ENCODE results near the gene NPAS2. TPM values are rescaled to one million over a fixed set of nuclear protein-coding genes. Genes with fewer than 3 reads are reported as not detected.

The NPAS2 gene
- total and polyA plus RNA-seq, 5 experiments from 2014 or later = 2.0 to 9.0 (median 4.1) TPM

GRCh38 chr2:100852999-100853908, 33.3 kb downstream of the NPAS2 start:
- peaks cover 0 to 3% (median 2%) of the 10 kb centered on the region in 3 donors for H3K36me3 Mint-ChIP-seq
- peaks cover 0 to 8% (median 0%) of the 10 kb centered on the region in 4 donors for H3K4me1 Mint-ChIP-seq
- ATAC-seq (no peak), DNase-seq (no peak)
- H3K9me3 Mint-ChIP-seq = no peaks in the 10 kb centered on the region
- H3K4me3 Mint-ChIP-seq = no peak overlapping the region
- H3K27ac Mint-ChIP-seq = peak overlapping the region in 2 of 10 donors; percentile 69 to 79
- POLR2A ChIA-PET = no interaction called here
- H3K27me3 Mint-ChIP-seq = peaks cover 0 to 4% (median 0%) of the 10 kb centered on the region in 5 donors

- peak overlapping the region in 1 of 10 donors; percentile 69 for H3K27ac Mint-ChIP-seq
- H3K36me3 Mint-ChIP-seq = peaks cover 0 to 3% (median 2%) of the 10 kb centered on the region in 3 donors
- peaks cover 0 to 4% (median 0%) of the 10 kb centered on the region in 5 donors for H3K27me3 Mint-ChIP-seq
- H3K9me3 Mint-ChIP-seq = no peaks in the 10 kb centered on the region
- no peak overlapping the region for H3K4me3 Mint-ChIP-seq
- peaks cover 0 to 8% (median 0%) of the 10 kb centered on the region in 4 donors for H3K4me1 Mint-ChIP-seq
- ATAC-seq (no peak), DNase-seq (no peak)
- POLR2A ChIA-PET = no interaction called here
Measured at GRCh38 chr2:100853909-100854810, 34.2 kb downstream of the NPAS2 start.

GRCh38 chr2:100855084-100855483, 35.1 kb downstream of the NPAS2 start:
- Mint-ChIP-seq H3K4me3 (no peak overlapping the region), H3K36me3 (peaks cover 0 to 3% (median 2%) of the 10 kb centered on the region in 3 donors), H3K27ac (peak overlapping the region in 1 of 10 donors; percentile 27), H3K9me3 (no peaks in the 10 kb centered on the region), H3K27me3 (peaks cover 0 to 4% (median 0%) of the 10 kb centered on the region in 5 donors), H3K4me1 (peaks cover 0 to 9% (median 0%) of the 10 kb centered on the region in 4 donors)
- POLR2A ChIA-PET = no interaction called here
- ATAC-seq (no peak), DNase-seq (no peak)

- no peak overlapping the region for H3K27ac Mint-ChIP-seq
- peaks cover 0 to 3% (median 2%) of the 10 kb centered on the region in 3 donors for H3K36me3 Mint-ChIP-seq
- H3K27me3 Mint-ChIP-seq = peaks cover 0 to 2% (median 0%) of the 10 kb centered on the region in 5 donors
- no peak overlapping the region for H3K4me3 Mint-ChIP-seq
- POLR2A ChIA-PET = no interaction called here
- H3K9me3 Mint-ChIP-seq = no peaks in the 10 kb centered on the region
- H3K4me1 Mint-ChIP-seq = peaks cover 0 to 8% (median under 1%) of the 10 kb centered on the region in 4 donors
- no peak for ATAC-seq
- no peak for DNase-seq
Measured at GRCh38 chr2:100855606-100856005, 35.7 kb downstream of the NPAS2 start.

GRCh38 chr2:100856732-100857131, 36.8 kb downstream of the NPAS2 start:
- Mint-ChIP-seq H3K36me3 (peaks cover 0 to 3% (median 2%) of the 10 kb centered on the region in 3 donors), H3K9me3 (no peaks in the 10 kb centered on the region), H3K27me3 (peaks cover 0 to 2% (median 0%) of the 10 kb centered on the region in 5 donors), H3K4me3 (no peak overlapping the region), H3K4me1 (peaks cover 0 to 9% (median 7%) of the 10 kb centered on the region in 4 donors), H3K27ac (no peak overlapping the region)
- DNase-seq = no peak
- POLR2A ChIA-PET = no interaction called here
- no peak for ATAC-seq

- no peak for DNase-seq
- Mint-ChIP-seq H3K4me1 (peaks cover 2 to 11% (median 8%) of the 10 kb centered on the region in 4 donors), H3K4me3 (no peak overlapping the region), H3K27me3 (peaks cover 0 to 2% (median 0%) of the 10 kb centered on the region in 5 donors), H3K9me3 (no peaks in the 10 kb centered on the region), H3K27ac (no peak overlapping the region), H3K36me3 (peaks cover 0 to 3% (median 2%) of the 10 kb centered on the region in 3 donors)
- POLR2A ChIA-PET = no interaction called here
- ATAC-seq = no peak
Measured at GRCh38 chr2:100857341-100857740, 37.4 kb downstream of the NPAS2 start.

GRCh38 chr2:100857915-100858314, 38.0 kb downstream of the NPAS2 start:
- H3K27ac Mint-ChIP-seq = no peak overlapping the region
- ATAC-seq = no peak
- H3K9me3 Mint-ChIP-seq = no peaks in the 10 kb centered on the region
- no peak overlapping the region for H3K4me3 Mint-ChIP-seq
- H3K27me3 Mint-ChIP-seq = peaks cover 0 to 2% (median 0%) of the 10 kb centered on the region in 5 donors
- DNase-seq = no peak
- POLR2A ChIA-PET = no interaction called here
- peaks cover 0 to 3% (median 2%) of the 10 kb centered on the region in 3 donors for H3K36me3 Mint-ChIP-seq
- peaks cover 2 to 14% (median 8%) of the 10 kb centered on the region in 4 donors for H3K4me1 Mint-ChIP-seq

GRCh38 chr2:100859902-100860301, 40.0 kb downstream of the NPAS2 start:
- DNase-seq (no peak), ATAC-seq (no peak)
- POLR2A ChIA-PET = no interaction called here
- peaks cover 2 to 17% (median 10%) of the 10 kb centered on the region in 4 donors for H3K4me1 Mint-ChIP-seq
- no peak overlapping the region for H3K4me3 Mint-ChIP-seq
- peaks cover 0 to 3% (median 0%) of the 10 kb centered on the region in 3 donors for H3K36me3 Mint-ChIP-seq
- H3K27ac Mint-ChIP-seq = no peak overlapping the region
- peaks cover 0 to 3% (median 0%) of the 10 kb centered on the region in 5 donors for H3K27me3 Mint-ChIP-seq
- H3K9me3 Mint-ChIP-seq = peaks cover 0 to 2% (median 0%) of the 10 kb centered on the region in 9 donors

- POLR2A ChIA-PET = interaction anchor here (0.5 kb wide), 1 partner anchor 243 kb away, joined by 7 read pairs; no protein-coding TSS in a partner anchor
- Mint-ChIP-seq H3K27ac (peak overlapping the region in 3 of 10 donors; percentile 34 to 68 (median 41)), H3K9me3 (peaks cover 0 to 6% (median 1%) of the 10 kb centered on the region in 9 donors), H3K4me1 (peaks cover 2 to 17% (median 10%) of the 10 kb centered on the region in 4 donors), H3K36me3 (peaks cover 4 to 7% (median 5%) of the 10 kb centered on the region in 3 donors), H3K4me3 (no peak overlapping the region), H3K27me3 (peaks cover 0 to 3% (median 0%) of the 10 kb centered on the region in 5 donors)
- no peak for DNase-seq
- no peak for ATAC-seq
Measured at GRCh38 chr2:100861340-100861739, 41.4 kb downstream of the NPAS2 start.

GRCh38 chr2:100862081-100862480, 42.1 kb downstream of the NPAS2 start:
- peaks cover 10 to 15% (median 11%) of the 10 kb centered on the region in 3 donors for H3K36me3 Mint-ChIP-seq
- peaks cover 0 to 14% (median 7%) of the 10 kb centered on the region in 9 donors for H3K9me3 Mint-ChIP-seq
- DNase-seq = no peak
- peaks cover 0 to 3% (median 0%) of the 10 kb centered on the region in 5 donors for H3K27me3 Mint-ChIP-seq
- POLR2A ChIA-PET = no interaction called here
- H3K4me3 Mint-ChIP-seq = peak overlapping the region in 1 of 10 donors; percentile 3
- peaks cover 2 to 17% (median 10%) of the 10 kb centered on the region in 4 donors for H3K4me1 Mint-ChIP-seq
- ATAC-seq = no peak
- peak overlapping the region in 5 of 10 donors; percentile 5 to 41 (median 13) for H3K27ac Mint-ChIP-seq

GRCh38 chr2:100865816-100866460, 46.0 kb downstream of the NPAS2 start:
- Mint-ChIP-seq H3K27ac (peak overlapping the region in 2 of 10 donors; percentile 29 to 54), H3K4me3 (no peak overlapping the region), H3K4me1 (peaks cover 2 to 19% (median 11%) of the 10 kb centered on the region in 4 donors), H3K9me3 (peaks cover 4 to 38% (median 22%) of the 10 kb centered on the region in 9 donors), H3K27me3 (peaks cover 0 to 3% (median 0%) of the 10 kb centered on the region in 5 donors), H3K36me3 (peaks cover 10 to 25% (median 24%) of the 10 kb centered on the region in 3 donors)
- POLR2A ChIA-PET = no interaction called here
- no peak for ATAC-seq
- no peak for DNase-seq

- peaks cover 10 to 25% (median 24%) of the 10 kb centered on the region in 3 donors for H3K36me3 Mint-ChIP-seq
- peaks cover 0 to 2% (median 1%) of the 10 kb centered on the region in 5 donors for H3K27me3 Mint-ChIP-seq
- no peak for ATAC-seq
- no peak for DNase-seq
- H3K4me3 Mint-ChIP-seq = no peak overlapping the region
- peaks cover 4 to 38% (median 22%) of the 10 kb centered on the region in 9 donors for H3K9me3 Mint-ChIP-seq
- no peak overlapping the region for H3K27ac Mint-ChIP-seq
- POLR2A ChIA-PET = no interaction called here
- H3K4me1 Mint-ChIP-seq = peaks cover 0 to 10% (median 5%) of the 10 kb centered on the region in 4 donors
Measured at GRCh38 chr2:100868083-100868482, 48.1 kb downstream of the NPAS2 start.

All from naive thymus-derived CD8-positive, alpha-beta T cell (primary cell).